Stomach (tissue), 9 donors: ENCODE data around the gene PDE4B. TPM values are rescaled to one million over a fixed set of nuclear protein-coding genes. Genes with fewer than 3 reads are reported as not detected.

Source experiments
- DNase-seq, 2 donors: peaks; one replicate each; pipeline versions ENCODE4 v3.0.0 to v3.0.0-alpha.2; 2013 to 2019
- H3K27ac ChIP-seq, 5 donors: fragments of 200-600 bp in 4 of 5; sonication (generic) in 4 of 5; one replicate each; pipeline ENCODE4 v1.5.1; 2013 to 2019; ENCODE audit warnings: mild to moderate bottlenecking in 1 of 5, moderate library complexity in 1 of 5
- H3K27me3 ChIP-seq, 3 donors: fragments of 200-600 bp; sonication (generic); one replicate each; pipeline ENCODE4 v1.5.1; 2017 to 2019; ENCODE audit warnings: mixed run types in 1 of 3
- H3K36me3 ChIP-seq, 4 donors: fragments of 200-600 bp; sonication (generic); 1 replicate in 3 of 4; 2 replicates in 1 of 4; pipeline ENCODE4 v1.5.1; 2016 to 2019
- H3K4me1 ChIP-seq, 4 donors: fragments of 200-600 bp; sonication (generic); one replicate each; pipeline ENCODE4 v1.5.1; 2016 to 2019
- H3K4me3 ChIP-seq, 4 donors: fragments of 200-600 bp; sonication (generic) in 3 of 4; one replicate each; pipeline ENCODE4 v1.5.1; 2016 to 2019; ENCODE audit warnings: mild to moderate bottlenecking in 1 of 4
- H3K9me3 ChIP-seq, 4 donors: fragments of 200-600 bp; sonication (generic); one replicate each; pipeline ENCODE4 v1.5.1; 2016 to 2019
- CTCF ChIP-seq, 7 experiments: fragments of 450-650 bp in 4 of 7; fragments of 200-600 bp in 3 of 7; sonication (generic) in 3 of 7; IDR thresholded peaks; one replicate each; pipeline ENCODE4 v1.5.1; 2016 to 2019; ENCODE audit warnings: antibody characterized with exemption in 7 of 7, control low read depth in 2 of 7, mild to moderate bottlenecking in 1 of 7
- EP300 ChIP-seq: sonication (generic); formaldehyde crosslinking; IDR thresholded peaks from one replicate; pipeline ENCODE4 v1.6.1; 2017; ENCODE audit warnings: antibody characterized with exemption
- POLR2A ChIP-seq, 4 donors: fragments of 450-650 bp; IDR thresholded peaks; one replicate each; pipeline ENCODE4 v1.6.1; 2016; ENCODE audit warnings: antibody characterized with exemption in 4 of 4, control low read depth in 2 of 4, mild to moderate bottlenecking in 1 of 4, moderate library complexity in 1 of 4
- POLR2AphosphoS5 ChIP-seq, 3 donors: sonication (generic); formaldehyde crosslinking; IDR thresholded peaks; one replicate each; pipeline ENCODE4 v1.6.1; 2016; ENCODE audit warnings: antibody characterized with exemption in 3 of 3
- WGBS, 5 donors: extraction: QIAGEN DNeasy Blood & Tissue Kit in 3 of 5; methylation state at CpG; one replicate each; pipeline versions ENCODE4 v1.1.5 to v1.1.7; 2013 to 2018; 5-methylcytosine and 5-hydroxymethylcytosine counted together
- intact Hi-C: fragments of 100-400 bp; cut with DNase I; formaldehyde crosslinking; loops from one replicate; pipeline ENCODE4 v1.15.1; 2023; ENCODE audit warnings: low total_unique reads
- polyA plus RNA-seq, 3 donors: library from polyadenylated mRNA; stranded (reverse); fragments of 200-250 nt; gene quantifications; one replicate each; pipeline ENCODE4 v1.2.3, GENCODE V29; 2013
- total RNA-seq, 5 donors: library from RNA; depleted of rRNA; stranded (reverse); fragments of >200 nt; gene quantifications; one replicate each; pipeline versions ENCODE4 v1.1.0 to v1.2.3, GENCODE V29; 2014 to 2016
- donor health status: healthy with polysubstance abuse.
- donor health status: Bipolar disorder and iron deficiency.
- donor health status: healthy.

PDE4B gene
- total and polyA plus RNA-seq, 8 donors = 0.45 to 34.3 (median 3.2) TPM

DNA sequence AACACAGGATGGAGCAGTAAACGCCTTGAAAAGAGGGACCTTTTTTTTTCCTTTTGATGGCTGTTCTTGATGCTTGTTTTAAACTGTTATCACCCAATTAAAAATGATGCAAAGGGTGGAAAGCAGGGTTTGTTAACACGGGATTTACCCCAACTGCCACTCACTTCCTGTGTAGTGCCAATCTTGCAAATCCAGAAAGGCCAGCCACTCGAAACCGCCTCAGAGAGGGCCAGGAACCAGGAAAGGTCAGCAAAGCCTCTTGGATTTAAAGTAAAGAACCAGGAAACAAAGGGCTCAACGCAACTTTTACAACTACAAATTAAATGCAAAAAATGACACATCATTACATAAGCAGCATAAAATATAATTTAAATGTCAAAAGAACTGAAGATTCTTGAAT is 347.4 kb downstream of the PDE4B start:
- Histone ChIP-seq H3K4me3 (no peak overlapping the region), H3K9me3 (no peaks in the 10 kb centered on the region), H3K27ac (peak overlapping the region in 1 of 5 donors; percentile 38), H3K27me3 (no peaks in the 10 kb centered on the region), H3K4me1 (peaks cover 0 to 4% (median 2%) of the 10 kb centered on the region in 4 donors), H3K36me3 (no peaks in the 10 kb centered on the region)
- TF ChIP-seq POLR2AphosphoS5 (IDR thresholded peaks at IDR 0.05) = no peak
- TF ChIP-seq CTCF (IDR thresholded peaks at IDR 0.05) = no peak
- WGBS, 5 donors = 18 to 39% (median 27%) methylated on average over 5 of the region's 5 CpGs
- DNase-seq = peak in 1 of 2 donors; percentile 38
- intact Hi-C loops = no loop called here

- intact Hi-C loops = no loop called here
- WGBS, 5 donors = 45 to 84% (median 59%) methylated on average over 2 of the region's 2 CpGs
- no peaks in the 10 kb centered on the region for H3K9me3 ChIP-seq
- H3K4me3 ChIP-seq = no peak overlapping the region
- DNase-seq = no peak
- no peak overlapping the region for H3K27ac ChIP-seq
- peaks cover 0 to 4% (median 2%) of the 10 kb centered on the region in 4 donors for H3K4me1 ChIP-seq
- no peaks in the 10 kb centered on the region for H3K36me3 ChIP-seq
- no peaks in the 10 kb centered on the region for H3K27me3 ChIP-seq
- TF ChIP-seq POLR2AphosphoS5 (IDR thresholded peaks at IDR 0.05) = no peak
- no peak for TF ChIP-seq EP300
- no peak for TF ChIP-seq POLR2A (IDR thresholded peaks at IDR 0.05)
- TF ChIP-seq CTCF (IDR thresholded peaks at IDR 0.05) = no peak
These were observed 351.0 kb downstream of the PDE4B start for GRCh38 chr1:66143651-66144050.

GRCh38 chr1:66147226-66147835 is 354.6 kb downstream of the PDE4B start:
- H3K9me3 ChIP-seq = no peaks in the 10 kb centered on the region
- intact Hi-C loops = no loop called here
- 74 to 81% (median 78%) methylated on average over 4 of the region's 4 CpGs for WGBS, 5 donors
- H3K36me3 ChIP-seq = no peaks in the 10 kb centered on the region
- H3K4me3 ChIP-seq = no peak overlapping the region
- no peak overlapping the region for H3K27ac ChIP-seq
- no peaks in the 10 kb centered on the region for H3K4me1 ChIP-seq
- DNase-seq = no peak
- TF ChIP-seq POLR2AphosphoS5 (IDR thresholded peaks at IDR 0.05) (no peak), POLR2A (IDR thresholded peaks at IDR 0.05) (no peak), CTCF (IDR thresholded peaks at IDR 0.05) (no peak), EP300 (no peak)
- no peaks in the 10 kb centered on the region for H3K27me3 ChIP-seq

GRCh38 chr1:66152034-66152433 is 359.3 kb downstream of the PDE4B start:
- H3K36me3 ChIP-seq = no peaks in the 10 kb centered on the region
- H3K4me1 ChIP-seq = no peaks in the 10 kb centered on the region

More at GRCh38 chr1:66152034-66152433, 359.3 kb downstream of the PDE4B start:
- Histone ChIP-seq H3K27ac (no peak overlapping the region), H3K27me3 (no peaks in the 10 kb centered on the region), H3K9me3 (no peaks in the 10 kb centered on the region), H3K4me3 (no peak overlapping the region)
- DNase-seq = no peak
- intact Hi-C loops = no loop called here
- TF ChIP-seq CTCF (IDR thresholded peaks at IDR 0.05) (no peak), EP300 (no peak), POLR2AphosphoS5 (IDR thresholded peaks at IDR 0.05) (no peak), POLR2A (IDR thresholded peaks at IDR 0.05) (no peak)
